WERI-Rb-1 (cell line): ENCODE measurements around the gene FDX2.

Experiments
- DNase-seq: peaks from one replicate; pipeline ENCODE4 v3.0.0-alpha.2; 2020
- H3K27ac ChIP-seq: fragments of 250-450 bp; sonication (Bioruptor Pico); 2 replicates; pipeline ENCODE4 v1.5.1; 2020; ENCODE audit warnings: mild to moderate bottlenecking, moderate library complexity
- H3K27me3 ChIP-seq: fragments of 250-450 bp; sonication (Bioruptor Pico); 2 replicates; pipeline ENCODE4 v1.5.1; 2021; ENCODE audit warnings: mild to moderate bottlenecking, low read depth, moderate library complexity; ENCODE audit not compliant: insufficient read depth, severe bottlenecking
- H3K36me3 ChIP-seq: fragments of 250-450 bp; sonication (Bioruptor Pico); 2 replicates; pipeline ENCODE4 v1.5.1; 2020; ENCODE audit warnings: mild to moderate bottlenecking, moderate library complexity
- H3K4me3 ChIP-seq: 2 replicates; pipeline ENCODE4 v1.5.1; 2011; ENCODE audit warnings: low read depth, mild to moderate bottlenecking, control low read depth, low read length
- H3K9me3 ChIP-seq: fragments of 250-450 bp; sonication (Bioruptor Pico); 2 replicates; pipeline ENCODE4 v1.5.1; 2021; ENCODE audit warnings: mild to moderate bottlenecking, moderate library complexity; ENCODE audit not compliant: severe bottlenecking
- TF ChIP-seq, protein P1 (sequence below): IDR thresholded peaks from 2 replicates; pipeline ENCODE4 v1.5.1; 2011; ENCODE audit warnings: low read depth, mild to moderate bottlenecking, control low read depth, inconsistent platforms, low read length

FDX2 gene

DNA sequence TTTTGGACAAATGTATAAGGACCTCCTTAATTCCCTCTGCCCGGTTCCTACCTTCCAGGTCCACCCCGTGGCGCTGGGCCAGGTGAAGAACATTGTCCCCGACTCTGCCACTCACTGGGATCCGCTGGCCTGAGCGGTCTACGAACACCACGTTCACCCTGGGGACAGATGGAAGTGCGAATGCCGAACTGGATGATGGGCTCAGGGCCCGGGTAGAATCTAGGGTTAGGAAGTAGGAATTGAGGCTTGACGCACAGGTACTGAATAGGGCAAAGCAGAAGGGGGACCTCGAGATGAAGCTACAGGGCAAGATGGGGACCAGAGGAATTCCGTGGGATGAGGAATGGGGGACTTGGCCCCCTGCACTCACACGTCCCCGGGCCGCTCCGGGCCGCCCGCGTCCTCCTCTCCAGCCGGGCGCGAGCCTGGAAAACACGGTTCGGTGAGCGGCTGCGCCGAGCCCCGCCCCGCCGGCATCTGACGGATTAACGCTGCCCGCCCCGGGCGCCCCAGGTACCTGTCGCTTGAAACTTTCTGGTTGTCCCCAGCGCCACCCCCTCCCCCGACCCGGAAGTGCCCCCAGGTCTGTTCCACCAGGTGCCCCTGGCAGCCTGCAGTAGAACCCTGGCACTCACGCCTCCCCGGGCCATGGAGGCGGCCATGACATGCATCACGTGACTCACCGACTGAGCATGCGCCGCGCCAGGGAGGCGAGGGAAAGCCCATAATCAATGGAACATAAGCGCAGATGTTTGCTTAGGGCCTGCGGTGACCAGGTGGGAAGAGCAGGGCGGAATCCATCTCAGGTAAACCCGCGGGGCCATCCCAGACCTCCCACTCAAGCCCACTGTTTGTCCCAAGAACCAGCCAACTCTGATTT, at the start of gene FDX2:
Gene FDX2, minus strand, starts transcription at position 681 of the 880 bp plus-strand sequence. Its CDS starts 19 bp downstream, at position 662.
- TF ChIP-seq, protein P1, sequence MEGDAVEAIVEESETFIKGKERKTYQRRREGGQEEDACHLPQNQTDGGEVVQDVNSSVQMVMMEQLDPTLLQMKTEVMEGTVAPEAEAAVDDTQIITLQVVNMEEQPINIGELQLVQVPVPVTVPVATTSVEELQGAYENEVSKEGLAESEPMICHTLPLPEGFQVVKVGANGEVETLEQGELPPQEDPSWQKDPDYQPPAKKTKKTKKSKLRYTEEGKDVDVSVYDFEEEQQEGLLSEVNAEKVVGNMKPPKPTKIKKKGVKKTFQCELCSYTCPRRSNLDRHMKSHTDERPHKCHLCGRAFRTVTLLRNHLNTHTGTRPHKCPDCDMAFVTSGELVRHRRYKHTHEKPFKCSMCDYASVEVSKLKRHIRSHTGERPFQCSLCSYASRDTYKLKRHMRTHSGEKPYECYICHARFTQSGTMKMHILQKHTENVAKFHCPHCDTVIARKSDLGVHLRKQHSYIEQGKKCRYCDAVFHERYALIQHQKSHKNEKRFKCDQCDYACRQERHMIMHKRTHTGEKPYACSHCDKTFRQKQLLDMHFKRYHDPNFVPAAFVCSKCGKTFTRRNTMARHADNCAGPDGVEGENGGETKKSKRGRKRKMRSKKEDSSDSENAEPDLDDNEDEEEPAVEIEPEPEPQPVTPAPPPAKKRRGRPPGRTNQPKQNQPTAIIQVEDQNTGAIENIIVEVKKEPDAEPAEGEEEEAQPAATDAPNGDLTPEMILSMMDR, result no peak
- peak; percentile 94 for DNase-seq
- Histone ChIP-seq H3K9me3 (no peaks in the 10 kb centered on the region), H3K27me3 (no peaks in the 10 kb centered on the region), H3K4me3 (peak within 1 kb of the TSS; percentile 86), H3K27ac (peak within 1 kb of the TSS; percentile 71), H3K36me3 (peaks cover 49% of the 10 kb centered on the region)

DNA sequence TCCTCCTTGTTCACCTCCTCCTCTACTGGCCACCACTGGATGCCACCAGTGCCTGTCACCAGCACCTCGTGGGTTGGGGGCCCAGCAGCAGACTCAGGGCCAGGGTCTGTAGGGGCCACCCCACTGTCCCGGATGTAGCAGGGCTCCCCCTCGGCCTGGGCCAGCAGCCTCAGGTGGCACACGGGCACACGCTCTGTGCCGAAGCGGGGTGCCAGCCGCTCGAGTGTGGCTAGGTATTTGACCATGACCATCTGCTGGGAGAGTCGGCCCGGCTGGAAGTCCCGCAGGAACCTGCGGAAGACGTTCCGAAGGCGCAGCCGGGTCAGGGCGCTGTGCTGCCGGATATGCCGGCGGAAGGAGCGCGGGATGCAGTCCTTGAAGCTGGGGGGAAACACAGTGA, 49.7 kb upstream of the FDX2 start:
- Histone ChIP-seq H3K9me3 (no peaks in the 10 kb centered on the region), H3K27me3 (no peaks in the 10 kb centered on the region), H3K36me3 (peaks cover 66% of the 10 kb centered on the region), H3K27ac (no peak overlapping the region), H3K4me3 (no peak overlapping the region)
- TF ChIP-seq, protein P1, result no peak
- DNase-seq, result no peak

- no peak overlapping the region for H3K27ac ChIP-seq
- TF ChIP-seq, protein P1, result no peak
- no peak overlapping the region for H3K4me3 ChIP-seq
- no peaks in the 10 kb centered on the region for H3K9me3 ChIP-seq
- no peak for DNase-seq
- H3K27me3 ChIP-seq, result no peaks in the 10 kb centered on the region
- H3K36me3 ChIP-seq, result peaks cover 63% of the 10 kb centered on the region
Measured at GRCh38 chr19:10364644-10365043, 48.8 kb upstream of the FDX2 start.

DNA sequence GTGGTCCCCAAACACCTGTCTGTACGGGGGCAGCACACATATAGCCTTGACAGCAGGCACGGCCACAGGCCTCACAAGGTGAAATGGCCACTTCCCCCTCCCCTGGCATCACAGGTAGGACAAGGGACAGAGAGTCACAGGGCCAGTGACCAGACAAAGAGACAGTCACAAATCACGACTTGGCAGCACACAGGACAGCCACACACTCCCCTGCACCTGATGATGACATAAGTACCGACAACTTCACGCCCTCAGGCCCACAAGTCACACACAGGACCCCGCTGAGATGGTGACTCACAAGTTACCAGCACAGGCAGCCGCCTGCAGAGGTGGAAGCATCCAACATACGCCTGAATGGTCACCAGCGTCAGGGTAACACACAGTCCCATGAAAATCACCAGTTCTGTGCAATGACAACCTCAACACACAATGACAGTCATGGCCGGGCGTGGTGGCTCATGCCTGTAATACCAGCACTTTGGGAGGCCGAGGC, 48.0 kb upstream of the FDX2 start:
- no peak overlapping the region for H3K4me3 ChIP-seq
- H3K27ac ChIP-seq, result no peak overlapping the region
- no peaks in the 10 kb centered on the region for H3K27me3 ChIP-seq
- DNase-seq, result no peak
- H3K9me3 ChIP-seq, result no peaks in the 10 kb centered on the region
- TF ChIP-seq, protein P1, result no peak
- peaks cover 62% of the 10 kb centered on the region for H3K36me3 ChIP-seq

- peaks cover 61% of the 10 kb centered on the region for H3K36me3 ChIP-seq
- DNase-seq, result no peak
- TF ChIP-seq, protein P1, result no peak
- H3K27ac ChIP-seq, result no peak overlapping the region
- no peaks in the 10 kb centered on the region for H3K27me3 ChIP-seq
- H3K4me3 ChIP-seq, result no peak overlapping the region
- H3K9me3 ChIP-seq, result no peaks in the 10 kb centered on the region
Measured at GRCh38 chr19:10362259-10362658, 46.4 kb upstream of the FDX2 start.
